ENCODE results near the gene SLC36A2.

- TF ChIP-seq CTCF (IDR thresholded peaks at IDR 0.05) (no peak), EZH2 (IDR thresholded peaks at IDR 0.05; ENCODE audit: borderline replicate concordance, insufficient read depth, low read depth, low read length, poor library complexity, severe bottlenecking) (no peak)
Observed at GRCh38 chr5:151363673-151364072, 16.3 kb upstream of the SLC36A2 start.

Measured in B cell (primary cell).